ENCODE data around the gene ZNF503.

ZNF503 gene

GRCh38 chr10:75390178-75390577 lies 11.4 kb downstream of the ZNF503 start:
- no peak for TF ChIP-seq CTCF (IDR thresholded peaks at IDR 0.05; ENCODE audit: control insufficient read depth, insufficient read depth, low read depth, low read length, missing control alignments)
- DNase-seq (ENCODE audit: low read depth), result no peak
- no peak overlapping the region for H3K4me3 ChIP-seq (ENCODE audit: control insufficient read depth, low read depth, low read length)

GRCh38 chr10:75388082-75388481 lies 13.5 kb downstream of the ZNF503 start:
- no peak for DNase-seq (ENCODE audit: low read depth)
- H3K4me3 ChIP-seq (ENCODE audit: control insufficient read depth, low read depth, low read length), result no peak overlapping the region
- TF ChIP-seq CTCF (IDR thresholded peaks at IDR 0.05; ENCODE audit: control insufficient read depth, insufficient read depth, low read depth, low read length, missing control alignments), result no peak

DNA sequence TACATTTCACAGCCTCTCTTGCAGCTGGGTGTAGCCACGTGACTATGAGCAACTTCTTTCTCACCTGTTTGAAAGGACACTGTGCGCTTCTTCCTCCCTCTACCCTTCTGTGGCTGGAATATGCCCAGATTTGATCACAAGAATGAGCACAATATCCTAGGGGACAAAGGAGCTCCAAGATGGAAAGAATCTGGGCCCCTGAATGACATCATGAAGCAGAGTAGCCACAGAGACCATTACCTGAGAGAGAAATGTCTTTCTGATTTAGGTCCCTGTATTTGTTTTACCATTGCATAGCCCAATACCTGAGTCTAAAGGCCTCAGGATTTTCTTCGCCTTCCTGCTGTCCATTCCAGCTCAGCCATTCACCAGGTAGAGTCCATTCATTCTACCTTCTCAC lies 15.4 kb downstream of the ZNF503 start:
- DNase-seq (ENCODE audit: low read depth), result no peak
- H3K4me3 ChIP-seq (ENCODE audit: control insufficient read depth, low read depth, low read length), result no peak overlapping the region
- TF ChIP-seq CTCF (IDR thresholded peaks at IDR 0.05; ENCODE audit: control insufficient read depth, insufficient read depth, low read depth, low read length, missing control alignments), result no peak

- TF ChIP-seq CTCF (IDR thresholded peaks at IDR 0.05; ENCODE audit: control insufficient read depth, insufficient read depth, low read depth, low read length, missing control alignments), result no peak
- H3K4me3 ChIP-seq (ENCODE audit: control insufficient read depth, low read depth, low read length), result no peak overlapping the region
- no peak for DNase-seq (ENCODE audit: low read depth)
Measured at GRCh38 chr10:75379817-75380216, 21.7 kb downstream of the ZNF503 start.

GRCh38 chr10:75379212-75379724 lies 22.3 kb downstream of the ZNF503 start:
- peak; percentile 50 for DNase-seq (ENCODE audit: low read depth)
- no peak overlapping the region for H3K4me3 ChIP-seq (ENCODE audit: control insufficient read depth, low read depth, low read length)
- no peak for TF ChIP-seq CTCF (IDR thresholded peaks at IDR 0.05; ENCODE audit: control insufficient read depth, insufficient read depth, low read depth, low read length, missing control alignments)

GRCh38 chr10:75378379-75378778 lies 23.2 kb downstream of the ZNF503 start:
- no peak overlapping the region for H3K4me3 ChIP-seq (ENCODE audit: control insufficient read depth, low read depth, low read length)
- no peak for TF ChIP-seq CTCF (IDR thresholded peaks at IDR 0.05; ENCODE audit: control insufficient read depth, insufficient read depth, low read depth, low read length, missing control alignments)
- no peak for DNase-seq (ENCODE audit: low read depth)

DNA sequence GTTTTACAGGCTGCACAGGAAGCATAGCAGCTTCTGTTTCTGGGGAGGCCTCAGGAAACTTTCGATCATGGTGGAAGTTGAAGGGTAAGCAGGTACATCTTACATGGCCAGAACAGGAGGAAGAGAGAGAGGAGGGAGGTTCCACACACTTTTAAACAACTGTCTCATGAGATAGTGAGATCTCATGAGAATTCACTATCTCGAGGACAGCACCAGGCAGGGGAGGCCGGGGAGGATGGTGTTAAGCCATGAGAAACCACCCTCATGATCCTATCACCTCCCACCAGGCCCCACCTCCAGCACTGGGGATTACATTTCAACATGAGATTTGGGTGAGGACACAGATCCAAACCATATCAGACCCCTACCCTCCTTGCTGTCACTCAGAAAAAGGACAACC lies 23.7 kb downstream of the ZNF503 start:
- no peak for DNase-seq (ENCODE audit: low read depth)
- H3K4me3 ChIP-seq (ENCODE audit: control insufficient read depth, low read depth, low read length), result no peak overlapping the region
- no peak for TF ChIP-seq CTCF (IDR thresholded peaks at IDR 0.05; ENCODE audit: control insufficient read depth, insufficient read depth, low read depth, low read length, missing control alignments)

Data from AG09309 (cell line).